Endometrium (tissue), 2 donors: ENCODE measurements around the gene ARPC1A.

Source experiments
- FAIRE-seq: peaks from 2 replicates; lab custom pipeline; 2012; peaks lifted over from hg19 to GRCh38; lab: Jason Lieb, UNC
- donor health status: control.
- donor health status: control.

Gene ARPC1A

DNA sequence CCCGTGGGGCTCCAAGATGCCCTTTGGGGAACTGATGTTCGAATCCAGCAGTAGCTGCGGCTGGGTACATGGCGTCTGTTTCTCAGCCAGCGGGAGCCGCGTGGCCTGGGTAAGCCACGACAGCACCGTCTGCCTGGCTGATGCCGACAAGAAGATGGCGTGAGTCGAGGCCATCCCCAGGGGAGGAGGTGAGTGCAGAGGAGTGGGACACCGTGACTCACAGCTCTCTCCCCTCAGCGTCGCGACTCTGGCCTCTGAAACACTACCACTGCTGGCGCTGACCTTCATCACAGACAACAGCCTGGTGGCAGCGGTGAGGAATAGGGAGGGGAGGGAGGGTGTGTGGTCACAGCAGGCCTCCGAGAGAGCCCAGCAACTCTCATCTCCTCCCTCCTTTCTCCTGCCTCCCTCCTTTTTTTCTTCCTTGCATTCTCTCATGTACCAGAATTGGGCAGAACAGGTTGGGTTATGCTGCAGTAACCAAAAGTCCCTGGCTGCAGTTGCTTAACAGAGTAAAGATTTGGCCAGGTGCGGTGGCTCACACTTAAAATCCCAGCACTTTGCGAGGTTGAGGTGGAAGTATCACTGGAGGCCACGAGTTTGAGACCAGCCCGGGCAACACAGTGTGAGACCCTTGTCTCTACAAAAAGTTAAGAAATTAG lies 65.4 kb downstream of the ARPC1A start:
- no peak for FAIRE-seq

DNA sequence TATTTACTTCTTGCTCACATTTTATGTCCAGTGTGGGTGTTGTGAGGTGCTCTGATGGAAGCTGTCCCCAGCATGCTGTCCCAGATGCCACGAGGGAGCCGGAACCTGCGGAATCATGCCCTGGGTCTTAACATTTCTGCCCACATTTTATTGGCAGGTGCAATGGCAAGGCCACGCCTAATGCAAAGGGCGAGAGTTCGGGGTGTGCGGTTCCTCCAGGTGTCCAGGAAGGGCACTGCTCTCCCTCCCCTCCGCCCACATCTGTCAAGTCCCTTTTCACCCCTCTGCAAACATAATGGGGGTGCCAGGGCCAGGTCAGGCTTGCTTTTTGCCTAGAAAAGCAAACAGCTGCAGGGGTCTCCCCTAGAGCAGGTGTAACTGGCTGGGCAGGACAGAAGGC lies 66.3 kb downstream of the ARPC1A start:
- no peak for FAIRE-seq

DNA sequence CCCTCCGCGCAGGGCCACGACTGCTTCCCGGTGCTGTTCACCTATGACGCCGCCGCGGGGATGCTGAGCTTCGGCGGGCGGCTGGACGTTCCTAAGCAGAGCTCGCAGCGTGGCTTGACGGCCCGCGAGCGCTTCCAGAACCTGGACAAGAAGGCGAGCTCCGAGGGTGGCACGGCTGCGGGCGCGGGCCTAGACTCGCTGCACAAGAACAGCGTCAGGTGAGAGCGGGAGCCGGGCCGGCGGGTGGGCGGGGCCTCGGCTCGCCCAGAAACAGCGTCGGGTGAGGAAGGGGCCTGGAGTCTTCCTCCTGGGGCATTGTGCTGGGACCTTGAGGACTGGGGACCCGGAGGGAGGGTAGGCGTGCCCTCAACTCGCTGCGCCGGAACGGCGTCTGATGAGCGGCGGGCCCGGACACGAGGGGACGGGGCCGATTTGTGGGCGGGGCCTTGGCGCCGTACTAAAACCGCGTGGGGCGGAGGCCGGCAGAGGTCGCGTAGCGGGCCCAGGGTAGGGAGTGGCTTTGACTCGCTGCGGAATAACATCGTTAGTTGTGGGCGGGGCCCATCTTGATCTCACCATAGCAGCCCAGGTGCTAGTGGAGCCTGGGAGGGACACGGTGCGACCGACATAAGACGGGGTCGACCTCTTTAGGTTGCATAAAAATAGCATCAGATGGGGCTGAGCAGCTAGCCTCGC lies 67.1 kb downstream of the ARPC1A start:
- no peak for FAIRE-seq

DNA sequence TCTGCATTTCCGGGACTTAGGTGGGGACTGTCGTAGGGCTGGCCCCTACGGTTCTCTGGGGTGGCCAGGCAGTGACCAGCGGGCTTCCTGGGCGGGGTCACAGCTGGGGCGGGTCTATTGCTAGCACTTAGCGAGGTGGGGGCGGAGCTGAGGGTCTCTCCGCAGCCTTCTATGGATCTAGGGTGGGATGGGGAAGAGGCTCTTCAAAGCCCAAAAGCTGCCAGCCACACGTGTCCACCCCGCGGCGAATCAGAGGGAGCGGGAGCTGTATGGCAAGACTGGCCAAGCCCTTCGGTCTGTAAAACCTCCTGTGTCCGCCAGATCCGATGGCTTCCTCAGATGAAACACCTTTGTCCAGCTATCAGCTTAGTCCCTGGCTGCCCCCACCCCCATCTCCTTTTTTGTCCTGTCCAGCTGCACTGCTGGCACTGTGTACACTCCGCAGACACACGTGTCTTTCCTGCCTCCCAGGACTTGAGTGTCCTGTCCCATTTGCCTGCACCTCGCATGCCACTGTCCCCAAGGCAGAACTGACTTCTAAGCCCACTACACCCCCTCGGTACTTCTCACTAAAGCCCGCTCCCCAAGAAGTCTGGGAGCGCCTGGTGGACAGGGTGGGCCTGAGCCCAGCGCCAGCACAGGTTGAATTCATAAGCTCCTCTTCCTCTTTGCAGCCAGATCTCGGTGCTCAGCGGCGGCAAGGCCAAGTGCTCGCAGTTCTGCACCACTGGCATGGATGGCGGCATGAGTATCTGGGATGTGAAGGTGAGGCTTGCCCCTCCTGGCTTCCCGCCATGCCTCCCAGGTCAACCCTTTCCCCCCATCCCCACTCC lies 67.9 kb downstream of the ARPC1A start:
- no peak for FAIRE-seq

DNA sequence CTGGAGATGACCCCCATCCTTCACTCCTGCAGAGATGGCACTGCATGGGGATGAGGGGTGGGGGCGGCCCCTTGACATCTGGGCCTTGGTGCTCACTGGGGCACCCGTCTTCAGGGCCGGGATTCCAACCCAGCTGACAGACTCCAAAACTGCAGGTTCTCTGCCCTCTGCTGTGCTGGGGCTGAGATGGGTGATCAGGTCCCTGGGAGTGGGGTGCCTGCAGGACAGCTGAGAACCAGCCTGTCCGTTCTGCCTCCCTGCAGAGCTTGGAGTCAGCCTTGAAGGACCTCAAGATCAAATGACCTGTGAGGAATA lies 68.4 kb downstream of the ARPC1A start:
- no peak for FAIRE-seq

DNA sequence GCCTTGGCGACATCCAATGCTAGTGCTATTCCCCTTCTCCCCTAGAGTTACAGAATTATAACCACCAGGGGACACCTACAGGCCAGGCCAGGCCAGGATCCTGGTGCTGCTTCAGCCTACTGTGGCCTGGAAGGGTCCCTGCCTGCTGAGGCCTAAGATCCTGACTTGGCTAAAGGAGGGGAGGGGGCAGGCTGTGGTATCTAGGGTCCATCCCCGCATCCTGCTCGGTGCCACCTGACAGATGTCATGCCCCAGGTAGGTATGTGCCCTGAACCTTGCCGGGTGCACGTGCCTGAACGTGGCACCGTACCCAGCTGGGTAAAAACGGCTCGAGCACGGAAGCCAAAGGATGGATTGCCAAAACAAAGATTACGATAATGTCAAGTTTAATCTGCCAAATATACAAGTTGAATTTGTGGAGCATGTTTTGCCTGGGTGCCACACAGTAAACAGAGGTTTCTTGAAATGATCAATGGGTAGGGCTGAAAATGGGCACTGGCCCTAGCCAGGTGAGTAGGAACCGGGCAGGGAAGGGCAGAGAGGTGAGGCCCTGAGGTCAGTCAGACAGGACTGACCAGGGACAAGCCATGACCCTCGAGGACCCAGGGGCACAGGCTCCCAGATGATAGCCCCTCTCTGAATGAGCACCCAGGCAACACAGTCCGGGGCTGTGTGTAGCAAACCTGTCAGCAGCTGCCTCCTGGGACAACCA lies 70.1 kb downstream of the ARPC1A start:
- no peak for FAIRE-seq

DNA sequence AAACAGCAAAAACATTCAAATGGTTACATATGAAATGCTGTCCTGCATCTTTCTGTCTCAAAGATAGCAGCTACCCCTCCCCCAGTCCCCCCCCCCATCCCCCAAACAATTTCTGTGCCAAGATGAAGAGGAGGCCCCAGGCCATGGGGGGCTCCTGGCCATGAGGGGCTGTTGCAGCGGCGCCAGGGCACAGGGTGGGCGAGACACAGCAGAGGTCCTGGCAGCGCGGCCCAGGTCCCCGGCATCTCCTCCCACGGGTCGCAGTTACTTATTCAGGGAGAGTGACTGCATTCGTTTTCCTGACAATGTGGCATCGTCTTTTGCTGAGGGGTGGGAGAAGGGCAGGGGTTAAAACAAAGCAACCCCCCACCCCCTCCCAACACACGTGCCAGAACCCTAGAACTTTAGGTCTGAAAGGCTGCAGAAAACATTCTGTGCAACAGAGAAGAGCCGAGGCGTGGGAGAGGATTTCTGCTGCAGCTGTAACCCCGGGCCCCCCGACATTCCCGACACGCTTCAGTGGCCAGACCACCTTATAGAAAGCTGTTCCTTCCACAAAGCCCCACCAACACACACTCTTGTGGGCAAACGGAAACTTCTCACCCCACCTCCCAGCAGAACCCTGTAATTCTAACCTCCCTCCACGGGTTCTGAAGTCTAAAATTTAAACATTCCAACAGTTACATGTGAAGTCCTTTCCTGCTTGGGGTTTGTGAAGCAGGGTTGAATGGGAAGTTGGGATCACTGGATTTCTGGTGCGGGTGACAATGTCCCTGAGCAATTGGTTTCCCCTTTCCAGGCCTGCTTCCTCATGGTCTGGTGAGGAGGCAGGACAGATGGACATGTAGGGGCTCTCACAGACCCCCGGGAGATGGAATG lies 71.0 kb downstream of the ARPC1A start:
- FAIRE-seq = no peak

DNA sequence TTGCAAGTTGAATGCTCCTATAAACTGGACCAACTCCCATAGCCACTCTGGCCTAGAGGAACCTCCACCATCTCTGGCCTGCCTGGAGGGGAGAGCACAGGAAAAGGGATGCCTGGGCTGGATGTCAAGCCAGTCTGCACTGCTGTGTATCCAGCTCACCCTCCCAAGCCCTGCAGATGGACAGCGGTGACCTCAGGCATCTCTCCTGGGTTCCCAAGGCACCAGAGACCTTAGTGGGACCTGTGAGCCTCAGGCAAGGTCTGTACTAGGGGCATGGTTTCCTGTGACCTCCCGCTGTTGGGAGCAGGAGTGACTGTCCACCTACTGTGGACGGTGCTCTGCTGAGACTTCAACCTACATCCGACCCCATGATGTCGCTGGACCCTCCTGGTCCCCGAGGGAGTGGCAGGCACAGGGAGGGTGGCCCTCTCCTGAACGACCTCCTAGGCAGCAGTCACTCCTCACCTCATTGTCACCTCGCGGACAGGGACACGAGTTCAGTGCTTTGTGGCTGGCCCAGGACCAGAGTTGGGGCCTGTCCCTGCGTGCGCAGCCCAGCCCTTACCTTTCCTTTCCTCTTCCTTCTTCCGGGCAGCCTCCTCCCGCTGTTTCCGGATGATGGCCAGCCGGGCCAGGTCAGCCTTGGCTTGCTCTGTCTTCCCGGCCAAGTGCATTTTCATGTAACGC lies 71.7 kb downstream of the ARPC1A start:
- FAIRE-seq = no peak

DNA sequence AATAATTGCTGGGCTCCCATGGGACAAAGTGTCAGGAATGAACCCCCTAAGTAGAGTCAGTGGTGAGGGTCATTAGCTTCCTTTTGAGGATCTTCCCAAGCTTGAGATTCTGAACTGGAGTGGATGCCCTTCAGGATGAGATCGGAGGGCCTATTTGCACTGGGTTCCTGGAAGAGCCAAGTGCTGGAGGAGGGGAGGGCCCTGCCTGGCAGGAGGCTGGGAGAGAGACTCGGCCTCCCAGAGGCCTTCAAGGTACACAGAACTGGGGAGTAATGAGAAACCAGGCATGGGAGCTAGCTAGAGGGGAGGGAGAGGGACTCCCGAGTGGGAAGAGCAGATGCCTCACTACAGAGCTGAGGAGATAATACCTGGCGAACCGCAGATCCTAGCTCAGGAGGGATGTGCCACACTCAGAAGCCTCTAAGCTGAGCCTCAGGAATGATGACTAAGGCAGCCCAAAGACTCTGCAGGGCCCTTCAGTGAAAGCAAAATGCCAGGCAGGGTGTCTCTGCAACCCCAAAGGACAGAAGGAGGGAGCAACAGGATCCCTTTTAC lies 73.3 kb downstream of the ARPC1A start:
- FAIRE-seq = no peak

DNA sequence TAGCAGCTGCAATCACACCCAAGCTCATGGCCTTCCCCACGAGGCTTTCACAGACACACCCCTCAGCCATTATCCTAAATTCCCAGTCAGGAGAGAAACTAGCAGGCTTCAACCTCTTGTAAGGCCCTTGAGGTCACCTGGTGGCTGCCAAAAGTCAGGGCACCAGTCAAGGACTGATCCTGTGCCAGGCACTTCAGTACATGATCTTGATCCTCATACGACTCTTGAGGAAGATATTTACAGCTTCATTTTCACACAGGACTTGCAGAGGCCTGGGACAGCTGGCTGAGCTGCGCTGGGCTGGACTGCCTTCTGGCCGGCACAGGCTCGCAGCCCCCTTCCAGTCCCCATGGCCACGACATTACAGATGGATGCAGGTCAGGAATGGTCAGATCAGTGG lies 73.9 kb downstream of the ARPC1A start:
- no peak for FAIRE-seq

DNA sequence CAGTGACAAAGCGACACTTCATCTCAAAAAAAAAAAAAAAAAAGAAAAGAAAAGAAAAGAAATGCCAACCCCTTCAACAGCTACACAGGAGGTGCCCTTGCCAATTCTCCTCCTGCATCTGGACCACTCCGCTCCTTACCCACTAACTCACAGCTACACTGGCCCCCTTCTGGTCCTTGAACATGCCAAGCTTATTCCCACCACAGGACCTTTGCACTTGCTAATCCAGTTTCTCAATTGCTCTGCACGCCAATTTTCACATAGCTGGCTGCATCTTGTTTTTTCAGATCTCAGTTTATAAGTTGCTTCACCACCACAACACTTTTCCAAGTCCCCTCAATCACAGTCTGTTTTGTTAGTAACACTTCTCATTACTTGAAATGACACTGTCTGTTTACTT lies 77.2 kb downstream of the ARPC1A start:
- no peak for FAIRE-seq

DNA sequence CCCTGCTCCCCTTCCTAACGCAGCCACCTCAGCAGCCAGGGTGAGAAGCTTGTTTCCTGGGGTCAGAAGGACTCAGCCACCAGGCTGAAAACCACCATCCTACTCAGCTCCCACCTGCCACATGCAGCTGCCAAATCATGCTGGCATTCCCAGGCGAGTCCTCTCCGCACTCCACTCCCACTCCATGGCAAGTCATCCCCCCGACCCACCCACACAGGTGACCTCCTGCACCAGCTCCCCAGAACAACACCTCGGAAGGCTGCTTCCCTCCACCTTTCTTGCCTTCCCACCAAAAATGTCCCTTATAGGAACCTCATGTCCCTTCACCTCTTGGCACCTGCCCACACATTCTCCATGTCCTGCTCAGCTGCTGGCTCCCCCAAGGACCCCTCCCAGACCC lies 78.1 kb downstream of the ARPC1A start:
- no peak for FAIRE-seq

DNA sequence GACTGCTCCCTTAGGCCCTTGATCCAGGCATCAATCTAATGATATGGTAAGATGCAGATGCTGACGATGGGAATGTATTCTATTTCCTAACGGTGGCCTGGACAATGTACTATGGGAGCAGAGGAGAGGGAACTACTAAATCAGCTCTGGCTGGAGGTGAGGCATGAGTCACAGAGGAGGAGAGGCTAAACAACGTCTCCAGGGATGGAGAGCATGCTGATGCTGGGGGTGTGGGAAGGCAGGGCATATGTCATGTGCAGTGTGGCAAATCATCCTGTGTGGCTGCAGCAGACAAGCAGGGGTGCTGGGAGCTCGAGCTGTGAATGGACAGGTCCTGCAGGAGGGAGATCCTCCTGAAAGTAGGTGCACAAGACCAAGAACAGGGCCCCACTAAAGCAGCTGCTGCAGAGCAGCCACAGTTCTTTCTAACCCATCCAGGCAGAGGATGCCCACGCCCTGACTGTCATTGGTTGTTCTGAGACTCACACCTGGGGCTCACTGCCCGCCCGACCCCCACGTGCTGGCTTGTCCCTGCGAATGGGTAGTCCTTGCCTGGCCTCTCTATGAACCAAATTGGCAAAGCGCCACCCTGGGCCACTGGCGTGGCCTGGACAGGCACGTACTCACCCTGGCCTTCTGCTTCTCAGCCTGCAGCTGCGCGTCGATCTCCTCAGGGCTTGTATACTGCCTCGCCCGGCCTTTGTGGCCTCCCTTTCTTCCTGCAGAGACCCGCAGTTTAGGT lies 78.7 kb downstream of the ARPC1A start:
- FAIRE-seq = no peak

DNA sequence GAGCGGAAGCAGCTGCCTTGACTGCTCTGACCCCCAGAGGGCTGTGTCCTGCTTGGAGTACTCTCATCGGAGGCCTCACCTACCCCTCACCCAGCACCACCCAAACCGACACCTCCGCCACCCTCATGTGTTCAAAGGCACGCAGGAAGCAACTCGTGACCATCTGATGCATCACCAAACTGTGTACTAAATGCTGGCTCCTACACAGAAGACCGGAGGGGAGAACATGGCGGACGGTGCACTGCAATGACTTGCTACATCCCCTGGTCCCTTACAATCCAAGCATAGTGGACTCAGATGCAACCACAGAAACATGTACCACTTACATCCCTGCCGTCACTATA lies 79.3 kb downstream of the ARPC1A start:
- no peak for FAIRE-seq

DNA sequence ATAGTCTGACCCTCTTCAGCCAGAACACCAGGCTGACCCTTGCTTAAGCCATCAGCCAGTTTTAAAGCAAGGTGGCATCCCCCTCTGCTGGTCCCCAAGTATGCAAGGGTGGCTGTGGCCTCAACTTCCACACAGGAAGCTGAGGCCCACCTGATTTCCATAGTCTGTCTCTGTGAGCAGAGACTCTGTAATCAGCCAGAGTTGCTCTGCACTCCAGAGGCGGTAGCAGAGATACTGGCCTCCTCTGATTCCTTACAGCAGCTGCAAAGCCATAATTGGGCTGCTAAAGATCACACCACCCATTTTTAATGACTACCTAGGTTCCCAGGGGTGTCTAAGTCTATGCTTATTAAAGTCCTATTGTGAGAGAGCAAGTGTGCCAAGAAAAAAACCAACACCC lies 80.9 kb downstream of the ARPC1A start:
- no peak for FAIRE-seq

DNA sequence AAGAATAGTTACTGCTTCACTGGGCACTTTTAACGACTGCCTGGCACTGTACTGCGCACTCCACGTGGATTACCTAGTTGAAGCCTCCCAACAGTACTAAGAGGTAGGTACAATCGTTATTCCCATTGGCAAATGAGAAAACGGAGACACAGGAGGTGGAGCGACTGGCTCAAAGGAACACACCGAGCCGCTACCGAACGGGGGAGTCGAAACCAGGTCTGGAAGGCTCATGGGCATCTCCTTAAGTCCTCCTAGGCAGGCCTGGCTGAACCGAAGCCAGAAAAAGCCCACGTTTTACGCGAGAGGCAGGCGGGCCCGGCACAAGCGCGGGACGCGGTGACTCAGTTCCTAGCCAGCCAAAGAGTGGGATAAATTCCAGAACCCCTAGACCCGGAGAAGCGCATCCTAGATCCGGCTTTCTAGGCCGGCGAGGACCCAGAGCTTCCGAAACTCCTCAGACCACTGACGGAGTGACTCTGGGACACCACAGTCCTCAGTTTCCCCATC lies 82.2 kb downstream of the ARPC1A start:
- no peak for FAIRE-seq

DNA sequence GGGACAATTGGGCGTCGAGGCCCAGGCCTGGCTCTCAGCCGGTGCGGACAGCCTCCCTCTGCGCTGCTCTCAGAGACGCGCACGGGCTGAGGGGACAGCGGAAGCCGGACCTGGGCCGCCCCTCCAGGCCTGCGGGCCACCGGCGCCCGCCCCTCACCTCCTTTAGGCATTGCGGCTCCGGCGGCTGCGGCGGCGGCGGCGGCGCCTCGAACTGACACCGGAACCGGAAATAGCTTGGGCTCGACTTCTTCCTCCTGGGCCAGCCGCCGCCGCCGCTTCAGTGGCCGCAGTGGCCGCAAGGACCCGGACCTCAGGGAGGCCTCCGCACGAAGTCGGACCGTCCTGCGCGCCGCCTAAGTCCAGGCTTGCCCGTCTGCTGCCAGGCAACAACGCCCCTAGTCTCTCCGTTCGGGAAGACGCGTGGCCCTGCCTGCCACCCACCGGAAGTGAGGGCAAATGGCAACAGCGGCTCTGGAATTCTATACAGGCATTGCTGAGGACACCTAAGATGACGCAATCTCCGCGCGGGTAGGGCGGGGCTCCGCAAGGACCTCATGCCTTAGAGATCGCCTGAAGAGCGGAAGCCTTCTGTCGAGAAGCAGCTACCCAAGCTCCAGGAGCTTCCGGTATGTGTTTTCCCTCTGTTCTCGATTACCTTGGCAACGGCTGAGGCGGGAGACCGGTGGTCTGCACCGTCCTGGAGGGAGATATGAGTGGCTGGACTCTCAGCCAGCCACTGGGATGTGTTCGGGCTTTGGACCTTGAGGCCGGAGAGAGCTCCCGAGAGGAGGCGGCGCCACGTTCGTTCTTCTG lies 82.9 kb downstream of the ARPC1A start, which contains the start of the genes BUD31 and PDAP1:
Gene BUD31, plus strand, starts transcription at position 591 of the 813 bp plus-strand sequence. CDS start 2,124 bp downstream, outside the sequence.
Gene PDAP1, minus strand, starts transcription at position 219 of the 813 bp plus-strand sequence. Its CDS starts 49 bp downstream, at position 170.
- FAIRE-seq = no peak

DNA sequence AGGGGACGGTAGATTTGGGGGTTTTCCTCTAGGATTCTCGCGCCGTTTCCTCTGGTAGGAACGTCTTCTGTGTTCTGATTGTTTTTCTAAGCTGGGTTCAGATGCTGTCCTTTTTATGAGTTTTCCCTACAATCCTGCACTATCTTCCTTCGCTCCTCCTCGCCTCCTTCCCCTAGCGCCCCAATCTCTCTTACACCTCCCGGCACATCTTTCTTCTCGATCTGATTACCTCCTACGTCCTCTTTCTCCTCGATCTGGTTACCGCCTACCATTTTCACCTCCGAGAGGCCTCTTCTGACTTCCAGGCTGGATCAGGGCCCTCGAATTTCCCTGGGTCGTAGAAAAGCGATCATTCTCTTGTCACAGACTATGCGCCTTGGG lies 83.5 kb downstream of the ARPC1A start:
- FAIRE-seq = no peak

DNA sequence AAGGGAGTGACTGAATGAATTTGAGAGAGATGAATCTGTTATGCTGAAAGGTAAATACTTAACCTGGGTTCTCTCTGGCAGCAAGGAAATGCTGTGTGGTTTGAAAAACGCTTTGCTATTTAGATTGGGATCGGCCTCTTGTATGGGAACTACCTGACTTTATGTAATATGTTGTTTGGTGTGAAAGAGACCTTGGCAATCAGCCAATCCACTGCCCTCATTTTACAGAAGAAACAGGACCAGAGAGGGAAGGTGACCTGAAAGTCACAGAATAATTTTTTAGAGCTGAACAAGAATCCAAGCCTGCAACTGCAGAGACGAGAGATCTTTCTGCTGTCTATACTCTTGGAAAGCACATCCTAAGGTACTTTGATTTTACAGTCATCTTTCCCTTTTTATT lies 84.1 kb downstream of the ARPC1A start:
- FAIRE-seq = no peak
